GM12878 (cell line): Measurements from ENCODE around the gene LRP8. TPM values are rescaled to one million over a fixed set of nuclear protein-coding genes. Genes with fewer than 3 reads are reported as not detected.
"Not testable (repeated sequence)": the region's sequence is repeated elsewhere in the genome, so short reads cannot be mapped to it uniquely, and the experiment has no call there.

Source experiments
- ATAC-seq: fragments of 200-7000 bp; cut with Tn5 transposase; 3 replicates; pipeline ENCODE4 v1.9.1; 2020; ENCODE audit warnings: mild to moderate bottlenecking, moderate library complexity
- BruUV-seq: library from RNA; stranded (reverse); fragments of 400-500 nt; replicated peaks from 2 replicates; lab custom pipeline; 2021; lab: Mats Ljungman, UMichigan
- CTCF ChIA-PET: fragments of 300-600 bp; sonication (Branson Sonifier 250); formaldehyde crosslinking; extraction: SDS; loops from one replicate; lab custom pipeline; 2021; ENCODE audit warnings: inconsistent platforms; lab: Yijun Ruan, JAX
- POLR2A ChIA-PET: fragments of 350-600 bp; formaldehyde crosslinking; extraction: SDS; loops from one replicate; lab custom pipeline; 2021; ENCODE audit warnings: inconsistent platforms; lab: Charles Lee
- RAD21 ChIA-PET: fragments of 300-600 bp; sonication (Branson Sonifier 250); formaldehyde crosslinking; loops from one replicate; lab custom pipeline; 2023; ENCODE audit warnings: antibody characterized with exemption; ENCODE audit not compliant: unreplicated experiment; lab: Charles Lee
- SMC1A ChIA-PET: fragments of 300-600 bp; sonication (Branson Sonifier 250); formaldehyde crosslinking; loops from one replicate; lab custom pipeline; 2023; ENCODE audit not compliant: unreplicated experiment, uncharacterized antibody; lab: Charles Lee
- DNase-seq: peaks from one replicate; pipeline ENCODE4 v3.0.0-alpha.2; 2011; ENCODE audit warnings: low read depth, low spot score
- FAIRE-seq: peaks from 3 replicates; lab custom pipeline; 2011; peaks lifted over from hg19 to GRCh38; lab: Jason Lieb, UNC
- H2AFZ ChIP-seq: 2 replicates; pipeline ENCODE4 v1.6.0; 2011; ENCODE audit warnings: low read depth, low read length, control low read depth; ENCODE audit not compliant: control insufficient read depth
- H3K27ac ChIP-seq: 2 replicates; pipeline ENCODE4 v1.5.1; 2011; ENCODE audit warnings: control low read depth; ENCODE audit not compliant: control insufficient read depth, insufficient read depth
- H3K27me3 ChIP-seq, 2 experiments: replicated peaks in 1 of 2; 2 replicates each; pipeline versions ENCODE4 v1.6.0 to v1.6.1; 2011; ENCODE audit warnings: low read length in 1 of 2; ENCODE audit not compliant: control insufficient read depth in 2 of 2, insufficient read depth in 2 of 2
- H3K36me3 ChIP-seq, 2 experiments: 2 replicates each; pipeline ENCODE4 v1.5.1; 2011; ENCODE audit warnings: low read length in 1 of 2; ENCODE audit not compliant: control insufficient read depth in 2 of 2, insufficient read depth in 2 of 2
- H3K4me1 ChIP-seq: 2 replicates; pipeline ENCODE4 v1.6.1; 2011; ENCODE audit warnings: mild to moderate bottlenecking, low read length, moderate library complexity, mixed read lengths; ENCODE audit not compliant: control insufficient read depth, insufficient read depth
- H3K4me2 ChIP-seq: 2 replicates; pipeline ENCODE4 v1.6.0; 2011; ENCODE audit warnings: control low read depth; ENCODE audit not compliant: control insufficient read depth, insufficient read depth
- H3K4me3 ChIP-seq: fragments of 200-600 bp; sonication (generic); 2 replicates; pipeline ENCODE4 v1.5.1; 2016
- H3K79me2 ChIP-seq: 2 replicates; pipeline ENCODE4 v1.6.0; 2011; ENCODE audit warnings: low read length; ENCODE audit not compliant: control insufficient read depth, insufficient read depth
- H3K9ac ChIP-seq: 2 replicates; pipeline ENCODE4 v1.8.0; 2011; ENCODE audit warnings: low read length, control low read depth, mixed read lengths; ENCODE audit not compliant: control insufficient read depth, insufficient read depth
- H3K9me3 ChIP-seq: replicated peaks from 3 replicates; pipeline ENCODE4 v1.5.1; 2011; ENCODE audit warnings: mild to moderate bottlenecking, low read length; ENCODE audit not compliant: control insufficient read depth, insufficient read depth
- H4K20me1 ChIP-seq: 2 replicates; pipeline ENCODE4 v1.6.0; 2011; ENCODE audit not compliant: control insufficient read depth, insufficient read depth
- CBX5 ChIP-seq: sonication (generic); IDR thresholded peaks from 2 replicates; pipeline ENCODE4 v1.6.1; 2016; ENCODE audit warnings: low read depth, moderate library complexity, mild to moderate bottlenecking, inconsistent platforms
- WGBS: methylation state at CpG from one replicate; pipeline ENCODE4 v1.1.6; 2016; ENCODE audit warnings: low lambda C conversion rate; ENCODE audit not compliant: insufficient replicate concordance, insufficient coverage; ENCODE audit errors: missing lambda C conversion rate; 5-methylcytosine and 5-hydroxymethylcytosine counted together
- in situ Hi-C: fragments of 300-500 bp; cut with MboI; formaldehyde crosslinking; loops from 9 replicates; pipeline ENCODE4 v1.14.3; 2018; ENCODE audit warnings: mixed read lengths
- intact Hi-C: fragments of 100-400 bp; cut with micrococcal nuclease; formaldehyde crosslinking; loops from one replicate; pipeline ENCODE4 v1.14.2; 2022; ENCODE audit not compliant: unreplicated experiment
- polyA plus RNA-seq, 11 experiments: library from polyadenylated mRNA; depleted of rRNA in 4 of 11; unstranded in 6 of 11; stranded (reverse) in 5 of 11; fragments of >200 nt; fragmentation: Nextera tagmentation in 4 of 11; fragmentation: Illumina TruSeq in 1 of 11; extraction: Ambion mirVana in 4 of 11; extraction: Trizol in 1 of 11; gene quantifications; 1 replicate in 1 of 11; 2 replicates in 10 of 11; pipeline versions ENCODE4 v1.2.1 to v1.2.3, GENCODE V29; 2011 to 2016; ENCODE audit warnings: inconsistent platforms in 2 of 11, missing spikeins in 2 of 11, low read depth in 1 of 11
- total RNA-seq, 4 experiments: library from RNA; depleted of rRNA in 3 of 4; stranded (reverse); fragments of >200 nt in 3 of 4; fragmentation: Illumina TruSeq in 1 of 4; extraction: Trizol in 1 of 4; gene quantifications; 2 replicates each; pipeline versions ENCODE4 v1.2.1 to v1.2.3, GENCODE V29; 2013 to 2021

LRP8 gene
- total and polyA plus RNA-seq, 10 of the 15 experiments (the other 5 are each of a cell fraction or from before 2014, with no cell fraction given) = 2.8 to 40.5 (median 22.3) TPM

DNA sequence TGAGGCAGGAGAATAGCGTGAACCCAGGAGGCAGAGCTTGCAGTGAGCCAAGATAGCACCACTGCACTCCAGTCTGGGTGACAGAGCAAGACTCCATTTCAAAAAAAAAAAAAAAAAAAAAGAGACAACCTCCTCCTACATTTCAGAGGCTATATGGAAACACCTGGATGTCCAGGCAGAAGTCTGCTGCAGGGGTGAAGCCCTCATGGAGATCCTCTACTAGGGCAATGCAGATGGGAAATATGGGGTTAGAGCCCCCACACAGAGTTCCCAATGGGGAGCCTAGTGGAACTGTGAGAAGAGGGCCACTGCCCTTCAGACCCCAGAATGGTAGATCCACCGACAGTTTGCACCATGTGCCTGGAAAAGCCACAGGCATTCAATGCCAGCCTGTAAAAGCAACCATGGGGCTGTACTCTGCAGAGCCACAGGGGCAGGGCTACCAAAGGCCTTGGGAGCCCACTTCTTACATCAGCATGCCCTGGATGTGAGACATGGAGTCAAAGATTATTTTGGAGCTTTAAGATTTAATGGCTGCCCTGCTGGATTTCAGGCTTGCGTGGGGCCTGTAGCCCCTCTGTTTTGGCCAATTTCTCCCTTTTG lies 121.7 kb downstream of the LRP8 start:
- DNase-seq, CTCF ChIA-PET, H3K27me3 ChIP-seq, BruUV-seq, ATAC-seq, intact Hi-C loops, H3K79me2 ChIP-seq, H3K4me1 ChIP-seq, SMC1A ChIA-PET, H3K4me3 ChIP-seq, H3K9ac ChIP-seq, H4K20me1 ChIP-seq, POLR2A ChIA-PET, RAD21 ChIA-PET, H2AFZ ChIP-seq, H3K4me2 ChIP-seq, FAIRE-seq, in situ Hi-C loops, H3K27ac ChIP-seq: not testable (repeated sequence)
- peaks cover 16% of the 10 kb centered on the region; the same call in 2 of the 3 replicates for H3K9me3 ChIP-seq
- WGBS = 85% methylated on average over 3 of the region's 3 CpGs
- peak; percentile 89; the same call in 1 of the 2 replicates for TF ChIP-seq CBX5
- peaks cover 5 to 29% of the 10 kb centered on the region in 2 experiments for H3K36me3 ChIP-seq

DNA sequence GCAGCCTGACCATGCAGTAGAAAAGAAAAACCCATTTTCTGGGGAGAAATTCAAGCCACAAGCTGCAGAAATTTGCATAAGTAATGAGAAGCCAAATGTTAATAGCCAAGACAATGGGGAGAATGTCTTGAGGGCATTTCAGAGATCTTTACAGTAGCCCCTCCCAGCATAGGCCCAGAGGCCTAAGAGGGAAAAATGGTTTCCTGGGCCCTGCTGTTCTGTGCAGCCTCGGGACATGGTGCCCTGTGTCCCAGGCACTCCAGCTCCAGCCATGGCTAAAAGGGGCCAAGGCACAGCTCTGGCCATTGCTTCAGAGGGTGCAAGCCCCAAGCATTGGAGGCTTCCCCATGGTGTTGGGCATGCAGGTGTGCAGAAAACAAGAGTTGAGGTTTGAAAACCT lies 122.4 kb downstream of the LRP8 start:
- H3K4me2 ChIP-seq, RAD21 ChIA-PET, DNase-seq, POLR2A ChIA-PET, H3K4me3 ChIP-seq, H3K79me2 ChIP-seq, ATAC-seq, H4K20me1 ChIP-seq, intact Hi-C loops, H3K9ac ChIP-seq, SMC1A ChIA-PET, H2AFZ ChIP-seq, CTCF ChIA-PET, H3K27ac ChIP-seq, BruUV-seq, H3K27me3 ChIP-seq, in situ Hi-C loops, H3K4me1 ChIP-seq, FAIRE-seq: not testable (repeated sequence)
- peaks cover 16% of the 10 kb centered on the region; the same call in 2 of the 3 replicates for H3K9me3 ChIP-seq
- peaks cover 0 to 26% of the 10 kb centered on the region in 2 experiments for H3K36me3 ChIP-seq
- WGBS = 100% methylated on average over 1 of the region's 1 CpG
